Measurements from ENCODE around the gene SDCBP2. TPM values are rescaled to one million over a fixed set of nuclear protein-coding genes. Genes with fewer than 3 reads are reported as not detected.

SDCBP2 gene
- total and polyA plus RNA-seq, 10 of the 15 experiments (the other 5 are each of a cell fraction or from before 2014, with no cell fraction given) = 0.16 to 2.4 (median 1.1) TPM; not detected in 1

DNA sequence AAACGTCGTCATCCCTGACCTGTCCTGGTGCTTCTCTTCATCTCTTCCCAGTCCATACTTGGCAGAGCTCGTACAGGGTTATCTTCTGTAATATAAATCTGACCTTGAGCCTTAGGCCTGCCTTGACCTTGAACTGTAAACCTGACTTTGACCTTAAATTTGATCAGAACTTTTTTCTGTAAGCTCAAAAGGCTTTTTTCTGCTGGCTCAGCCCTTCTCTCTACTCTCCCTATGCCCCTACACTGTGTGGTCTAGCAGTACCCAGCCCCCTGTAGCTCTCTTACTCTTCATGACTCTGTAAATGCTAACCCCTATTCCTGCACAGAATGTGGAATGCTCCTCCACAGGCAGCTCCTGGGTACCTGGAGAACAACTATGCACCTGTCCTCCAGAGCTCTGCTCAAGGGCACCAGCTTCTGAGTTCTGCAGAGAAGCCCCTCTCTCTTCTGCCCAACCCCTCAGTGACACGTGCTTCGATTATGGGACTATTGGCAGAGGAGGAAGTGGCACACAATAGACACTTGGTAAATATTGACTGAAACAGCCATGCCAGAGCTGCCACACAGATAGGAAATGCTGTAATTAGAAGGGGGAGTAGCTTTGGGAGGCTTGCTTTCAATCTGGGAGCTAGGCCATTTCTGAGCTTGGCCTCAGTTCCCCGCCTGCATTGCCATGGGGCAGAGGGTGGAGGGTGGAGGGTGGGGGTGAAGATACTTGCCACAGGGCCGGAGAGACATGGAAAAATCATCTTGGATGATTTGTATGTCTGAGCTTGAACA is 47.5 kb downstream of the SDCBP2 start (continued):
- TF ChIP-seq KLF5 (IDR thresholded peaks at IDR 0.05; ENCODE audit: partially characterized antibody) = no peak
- no peak for TF ChIP-seq RBBP5 (conservative IDR thresholded peaks at IDR 0.05)
- TF ChIP-seq CHD1 (IDR thresholded peaks at IDR 0.05; ENCODE audit: low read depth, low read length) = no peak
- no peak for TF ChIP-seq SUZ12 (IDR thresholded peaks at IDR 0.05; ENCODE audit: unreplicated experiment)

DNA sequence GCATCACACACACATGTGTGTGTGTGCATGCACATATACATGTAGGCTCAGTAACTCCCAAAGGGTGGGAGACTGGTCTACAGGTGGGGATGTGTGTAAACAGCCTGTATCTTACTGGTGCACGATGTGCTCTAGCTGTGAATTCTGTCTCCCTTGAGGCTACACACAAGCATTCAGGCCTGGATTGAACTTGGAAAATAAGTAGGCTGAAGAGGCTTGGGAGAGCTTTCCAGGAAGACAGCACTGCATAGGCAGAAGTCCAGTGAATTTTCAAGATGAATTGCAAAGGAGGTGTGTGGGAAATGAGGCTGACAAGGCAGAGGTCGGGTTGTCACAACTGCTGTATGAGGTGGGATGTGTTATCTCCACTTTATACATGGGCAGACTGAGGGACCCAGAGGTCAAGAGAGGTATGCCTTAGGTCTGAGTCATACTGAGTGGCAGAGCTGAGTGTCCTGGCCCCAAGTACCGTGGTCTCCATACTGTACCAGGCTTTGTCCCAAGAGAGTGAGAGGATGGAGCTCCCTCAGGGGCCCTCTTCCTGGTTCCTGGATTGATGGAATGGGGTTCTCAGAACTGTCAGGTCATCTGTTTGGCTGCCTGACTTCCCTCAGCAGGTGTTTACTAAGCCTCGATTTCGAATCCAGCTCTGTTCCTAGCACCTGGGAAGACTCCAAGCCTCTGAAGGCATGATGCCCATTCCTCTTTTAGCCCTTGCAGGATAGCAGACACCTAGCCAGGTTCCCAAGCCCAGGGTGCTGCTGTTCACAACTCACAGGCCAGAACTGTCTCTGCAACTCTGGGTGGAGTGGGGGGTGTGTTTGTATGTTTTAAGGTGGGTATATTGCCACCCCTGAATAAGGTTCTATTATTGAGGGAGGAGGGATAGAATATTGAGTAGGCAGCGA is 48.5 kb downstream of the SDCBP2 start:
- Histone ChIP-seq H3K36me3 (ENCODE audit: control insufficient read depth in 2 of 2, insufficient read depth in 2 of 2, low read length in 1 of 2) (no peaks in the 10 kb centered on the region; a peak in 1 of 4 replicates), H3K27ac (ENCODE audit: control insufficient read depth, insufficient read depth) (no peak overlapping the region)
- in situ Hi-C loops (cut with MboI) = no loop called here

More for the DNA sequence above, 48.5 kb downstream of the SDCBP2 start:
- Histone ChIP-seq H3K9ac (ENCODE audit: control insufficient read depth, insufficient read depth, low read length) (no peak overlapping the region), H4K20me1 (ENCODE audit: control insufficient read depth, insufficient read depth) (no peaks in the 10 kb centered on the region), H3K4me3 (no peak overlapping the region), H3K9me3 (replicated peaks; ENCODE audit: control insufficient read depth, insufficient read depth, low read length) (no peaks in the 10 kb centered on the region; the same call in 2 of the 3 replicates), H3K4me1 (ENCODE audit: control insufficient read depth, insufficient read depth, low read length) (no peaks in the 10 kb centered on the region), H3K27me3 (replicated peaks in 1 of 2; ENCODE audit: control insufficient read depth in 2 of 2, insufficient read depth in 2 of 2, low read length in 1 of 2) (no peaks in the 10 kb centered on the region; a peak in 3 of 4 replicates), H2AFZ (ENCODE audit: control insufficient read depth, low read depth, low read length) (no peak overlapping the region), H3K4me2 (ENCODE audit: control insufficient read depth, insufficient read depth) (no peak overlapping the region), H3K79me2 (ENCODE audit: control insufficient read depth, insufficient read depth, low read length) (no peaks in the 10 kb centered on the region)
- SMC1A ChIA-PET (ENCODE audit: uncharacterized antibody, unreplicated experiment) = no interaction called here
- FAIRE-seq = no peak
- no peak for ATAC-seq
- RAD21 ChIA-PET (ENCODE audit: unreplicated experiment) = no interaction called here
- WGBS (ENCODE audit: insufficient coverage, insufficient replicate concordance, low lambda C conversion rate, missing lambda C conversion rate) = 7% methylated on average over 6 of the region's 6 CpGs
- CTCF ChIA-PET = interaction anchor here (1.6 kb wide), 1 partner anchor 10 kb away, joined by 3 read pairs; no protein-coding TSS in a partner anchor
- intact Hi-C loops (cut with micrococcal nuclease; ENCODE audit: unreplicated experiment) = no loop called here
- POLR2A ChIA-PET = no interaction called here
- DNase-seq (ENCODE audit: low read depth, low spot score) = no peak
- TF ChIP-seq, protein P1, sequence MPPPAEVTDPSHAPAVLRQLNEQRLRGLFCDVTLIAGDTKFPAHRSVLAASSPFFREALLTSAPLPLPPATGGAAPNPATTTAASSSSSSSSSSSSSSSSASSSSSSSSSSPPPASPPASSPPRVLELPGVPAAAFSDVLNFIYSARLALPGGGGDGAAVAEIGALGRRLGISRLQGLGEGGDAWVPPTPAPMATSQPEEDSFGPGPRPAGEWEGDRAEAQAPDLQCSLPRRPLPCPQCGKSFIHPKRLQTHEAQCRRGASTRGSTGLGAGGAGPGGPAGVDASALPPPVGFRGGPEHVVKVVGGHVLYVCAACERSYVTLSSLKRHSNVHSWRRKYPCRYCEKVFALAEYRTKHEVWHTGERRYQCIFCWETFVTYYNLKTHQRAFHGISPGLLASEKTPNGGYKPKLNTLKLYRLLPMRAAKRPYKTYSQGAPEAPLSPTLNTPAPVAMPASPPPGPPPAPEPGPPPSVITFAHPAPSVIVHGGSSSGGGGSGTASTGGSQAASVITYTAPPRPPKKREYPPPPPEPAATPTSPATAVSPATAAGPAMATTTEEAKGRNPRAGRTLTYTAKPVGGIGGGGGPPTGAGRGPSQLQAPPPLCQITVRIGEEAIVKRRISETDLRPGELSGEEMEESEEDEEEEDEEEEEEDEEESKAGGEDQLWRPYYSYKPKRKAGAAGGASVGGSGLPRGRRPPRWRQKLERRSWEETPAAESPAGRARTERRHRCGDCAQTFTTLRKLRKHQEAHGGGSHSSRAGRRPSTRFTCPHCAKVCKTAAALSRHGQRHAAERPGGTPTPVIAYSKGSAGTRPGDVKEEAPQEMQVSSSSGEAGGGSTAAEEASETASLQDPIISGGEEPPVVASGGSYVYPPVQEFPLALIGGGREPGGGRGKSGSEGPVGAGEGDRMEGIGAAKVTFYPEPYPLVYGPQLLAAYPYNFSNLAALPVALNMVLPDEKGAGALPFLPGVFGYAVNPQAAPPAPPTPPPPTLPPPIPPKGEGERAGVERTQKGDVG (CRISPR knock-in tag; IDR thresholded peaks at IDR 0.05) = no peak
- TF ChIP-seq RAD51 (IDR thresholded peaks at IDR 0.05) = no peak
- TF ChIP-seq NFYA (IDR thresholded peaks at IDR 0.05; ENCODE audit: borderline replicate concordance, low read depth, low read length) = no peak
- TF ChIP-seq POLR2A (IDR thresholded peaks at IDR 0.05; ENCODE audit: low read depth, low read length) = no peak
- TF ChIP-seq CEBPB (IDR thresholded peaks at IDR 0.05; ENCODE audit: borderline replicate concordance in 1 of 2, low read depth in 2 of 2, low read length in 2 of 2) = no peak
- no peak for TF ChIP-seq NFXL1 (IDR thresholded peaks at IDR 0.05; ENCODE audit: borderline replicate concordance)
- TF ChIP-seq, protein P2, sequence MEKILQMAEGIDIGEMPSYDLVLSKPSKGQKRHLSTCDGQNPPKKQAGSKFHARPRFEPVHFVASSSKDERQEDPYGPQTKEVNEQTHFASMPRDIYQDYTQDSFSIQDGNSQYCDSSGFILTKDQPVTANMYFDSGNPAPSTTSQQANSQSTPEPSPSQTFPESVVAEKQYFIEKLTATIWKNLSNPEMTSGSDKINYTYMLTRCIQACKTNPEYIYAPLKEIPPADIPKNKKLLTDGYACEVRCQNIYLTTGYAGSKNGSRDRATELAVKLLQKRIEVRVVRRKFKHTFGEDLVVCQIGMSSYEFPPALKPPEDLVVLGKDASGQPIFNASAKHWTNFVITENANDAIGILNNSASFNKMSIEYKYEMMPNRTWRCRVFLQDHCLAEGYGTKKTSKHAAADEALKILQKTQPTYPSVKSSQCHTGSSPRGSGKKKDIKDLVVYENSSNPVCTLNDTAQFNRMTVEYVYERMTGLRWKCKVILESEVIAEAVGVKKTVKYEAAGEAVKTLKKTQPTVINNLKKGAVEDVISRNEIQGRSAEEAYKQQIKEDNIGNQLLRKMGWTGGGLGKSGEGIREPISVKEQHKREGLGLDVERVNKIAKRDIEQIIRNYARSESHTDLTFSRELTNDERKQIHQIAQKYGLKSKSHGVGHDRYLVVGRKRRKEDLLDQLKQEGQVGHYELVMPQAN (conservative IDR thresholded peaks at IDR 0.05) = no peak
- TF ChIP-seq PAX8 (IDR thresholded peaks at IDR 0.05) = no peak
- no peak for TF ChIP-seq SMC3 (IDR thresholded peaks at IDR 0.05; ENCODE audit: borderline replicate concordance, low read length)
- no peak for TF ChIP-seq FOXM1 (IDR thresholded peaks at IDR 0.05; ENCODE audit: low read depth, low read length)
- no peak for TF ChIP-seq CBX5 (IDR thresholded peaks at IDR 0.05; ENCODE audit: low read depth)
- no peak for TF ChIP-seq MTA3 (IDR thresholded peaks at IDR 0.05; ENCODE audit: borderline replicate concordance, low read length)
- TF ChIP-seq DPF2 (IDR thresholded peaks at IDR 0.05) = no peak
- BruUV-seq (replicated peaks) = no TSS peak

Measured in GM12878 (cell line).